ENCODE data around the gene RASAL1. TPM values are rescaled to one million over a fixed set of nuclear protein-coding genes. Genes with fewer than 3 reads are reported as not detected.

Gene RASAL1
- polyA plus RNA-seq, 3 donors, result not detected

DNA sequence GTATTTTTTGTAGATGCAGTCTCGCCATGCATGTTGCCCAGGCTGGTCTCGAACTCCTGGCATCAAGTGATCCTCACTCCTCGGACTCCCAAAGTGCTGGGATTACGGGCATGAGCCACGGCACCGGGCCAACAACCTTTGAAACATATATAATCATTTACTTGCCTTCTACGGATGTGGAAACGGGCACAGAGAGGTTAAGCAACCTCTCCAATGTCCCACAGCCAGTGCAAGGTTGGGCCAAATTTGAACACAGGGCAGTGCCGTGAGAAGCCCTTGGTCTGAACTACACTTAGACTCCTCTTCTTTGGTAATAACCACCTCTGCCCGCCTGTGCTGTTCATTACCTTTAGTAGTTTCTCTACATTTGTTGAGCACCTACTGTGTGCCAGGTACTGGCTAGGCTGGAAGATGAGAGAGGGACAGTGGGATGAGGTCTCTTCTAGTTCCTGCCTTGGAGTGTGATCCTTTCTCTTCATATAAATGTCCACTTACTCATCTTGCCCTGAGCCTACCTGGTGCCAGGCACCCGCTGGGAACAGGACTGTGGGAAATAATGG is 47.5 kb upstream of the RASAL1 start:
- peaks cover 69% of the 10 kb centered on the region for H3K79me2 ChIP-seq (ENCODE audit: insufficient read depth, low read length)
- no peak overlapping the region for H3K4me2 ChIP-seq (replicated peaks; ENCODE audit: extremely low read depth, low read length, poor library complexity, severe bottlenecking)
- no peak overlapping the region for H3K4me3 ChIP-seq (replicated peaks in 1 of 3; ENCODE audit: low read depth in 2 of 3, low read length in 3 of 3)
- H3K9ac ChIP-seq (ENCODE audit: insufficient read depth, low read length, poor library complexity, severe bottlenecking), result no peak overlapping the region
- Mint-ChIP-seq H3K4me1 (peaks cover 30% of the 10 kb centered on the region), H3K36me3 (peaks cover 41 to 50% of the 10 kb centered on the region in 2 donors), H3K27ac (no peak overlapping the region), H3K4me3 (no peak overlapping the region), H3K27me3 (ENCODE audit: low read depth in 3 of 3) (peaks cover 0 to 1% (median 0%) of the 10 kb centered on the region in 3 donors), H3K9me3 (no peaks in the 10 kb centered on the region)
- no peaks in the 10 kb centered on the region for H3K9me3 ChIP-seq (replicated peaks in 1 of 2; ENCODE audit: control insufficient read depth in 1 of 2, insufficient read depth in 1 of 2, low read length in 2 of 2)
- no peak overlapping the region for H2AFZ ChIP-seq (ENCODE audit: insufficient read depth, low read depth, low read length, poor library complexity, severe bottlenecking)
- peaks cover 36% of the 10 kb centered on the region for H4K20me1 ChIP-seq (ENCODE audit: insufficient read depth, low read length)
- WGBS (ENCODE audit: insufficient coverage), result 97% methylated on average over 9 of the region's 11 CpGs
- peaks cover 18 to 34% of the 10 kb centered on the region in 2 donors for H3K4me1 ChIP-seq (ENCODE audit: control insufficient read depth in 1 of 2, insufficient read depth in 2 of 2, low read length in 2 of 2)
- H3K27ac ChIP-seq (ENCODE audit: low read depth in 1 of 2, low read length in 2 of 2), result no peak overlapping the region
- peaks cover 35 to 38% of the 10 kb centered on the region in 2 donors for H3K36me3 ChIP-seq (replicated peaks in 1 of 2; ENCODE audit: control insufficient read depth in 1 of 2, insufficient read depth in 2 of 2, low read length in 2 of 2)
- DNase-seq, result no peak
- intact Hi-C loops (cut with micrococcal nuclease), result loop anchor here in 1 of 2 donors (10.0 kb wide), 1 partner anchor 278 kb away; the partner anchor contains the start of gene OAS1
- TF ChIP-seq, protein P1, sequence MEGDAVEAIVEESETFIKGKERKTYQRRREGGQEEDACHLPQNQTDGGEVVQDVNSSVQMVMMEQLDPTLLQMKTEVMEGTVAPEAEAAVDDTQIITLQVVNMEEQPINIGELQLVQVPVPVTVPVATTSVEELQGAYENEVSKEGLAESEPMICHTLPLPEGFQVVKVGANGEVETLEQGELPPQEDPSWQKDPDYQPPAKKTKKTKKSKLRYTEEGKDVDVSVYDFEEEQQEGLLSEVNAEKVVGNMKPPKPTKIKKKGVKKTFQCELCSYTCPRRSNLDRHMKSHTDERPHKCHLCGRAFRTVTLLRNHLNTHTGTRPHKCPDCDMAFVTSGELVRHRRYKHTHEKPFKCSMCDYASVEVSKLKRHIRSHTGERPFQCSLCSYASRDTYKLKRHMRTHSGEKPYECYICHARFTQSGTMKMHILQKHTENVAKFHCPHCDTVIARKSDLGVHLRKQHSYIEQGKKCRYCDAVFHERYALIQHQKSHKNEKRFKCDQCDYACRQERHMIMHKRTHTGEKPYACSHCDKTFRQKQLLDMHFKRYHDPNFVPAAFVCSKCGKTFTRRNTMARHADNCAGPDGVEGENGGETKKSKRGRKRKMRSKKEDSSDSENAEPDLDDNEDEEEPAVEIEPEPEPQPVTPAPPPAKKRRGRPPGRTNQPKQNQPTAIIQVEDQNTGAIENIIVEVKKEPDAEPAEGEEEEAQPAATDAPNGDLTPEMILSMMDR (IDR thresholded peaks at IDR 0.05), result no peak
- no peaks in the 10 kb centered on the region for H3K27me3 ChIP-seq (ENCODE audit: control insufficient read depth in 2 of 2, insufficient read depth in 2 of 2, low read length in 2 of 2)

DNA sequence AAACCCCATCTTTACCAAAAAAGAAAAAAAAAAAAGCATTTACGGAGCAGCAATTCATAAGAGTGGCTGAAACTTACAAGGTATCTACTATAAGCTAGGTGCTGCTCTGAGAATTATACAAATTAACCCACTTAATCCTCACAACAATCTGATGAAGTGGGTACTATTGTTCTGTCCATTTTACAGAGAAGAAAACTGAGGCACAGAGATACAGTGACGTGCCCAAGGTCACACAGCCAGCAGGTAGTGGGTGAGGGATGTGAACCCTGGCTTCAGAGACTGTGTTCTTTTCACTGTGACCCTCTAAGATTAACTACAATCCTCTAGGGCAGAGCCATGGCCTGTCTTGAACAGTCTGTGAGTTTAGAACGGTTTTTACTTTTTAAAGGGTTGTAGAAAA is 46.4 kb upstream of the RASAL1 start:
- Histone ChIP-seq H3K27ac (ENCODE audit: low read depth in 1 of 2, low read length in 2 of 2) (no peak overlapping the region), H3K9me3 (replicated peaks in 1 of 2; ENCODE audit: control insufficient read depth in 1 of 2, insufficient read depth in 1 of 2, low read length in 2 of 2) (no peaks in the 10 kb centered on the region), H3K4me2 (replicated peaks; ENCODE audit: extremely low read depth, low read length, poor library complexity, severe bottlenecking) (no peak overlapping the region), H2AFZ (ENCODE audit: insufficient read depth, low read depth, low read length, poor library complexity, severe bottlenecking) (no peak overlapping the region), H3K27me3 (ENCODE audit: control insufficient read depth in 2 of 2, insufficient read depth in 2 of 2, low read length in 2 of 2) (no peaks in the 10 kb centered on the region), H3K9ac (ENCODE audit: insufficient read depth, low read length, poor library complexity, severe bottlenecking) (no peak overlapping the region), H3K4me3 (replicated peaks in 1 of 3; ENCODE audit: low read depth in 2 of 3, low read length in 3 of 3) (no peak overlapping the region), H3K79me2 (ENCODE audit: insufficient read depth, low read length) (peaks cover 60% of the 10 kb centered on the region), H3K36me3 (replicated peaks in 1 of 2; ENCODE audit: control insufficient read depth in 1 of 2, insufficient read depth in 2 of 2, low read length in 2 of 2) (peaks cover 46 to 49% of the 10 kb centered on the region in 2 donors), H4K20me1 (ENCODE audit: insufficient read depth, low read length) (peaks cover 36% of the 10 kb centered on the region), H3K4me1 (ENCODE audit: control insufficient read depth in 1 of 2, insufficient read depth in 2 of 2, low read length in 2 of 2) (peaks cover 18 to 26% of the 10 kb centered on the region in 2 donors)
- no peak for DNase-seq
- no CpG with 5 or more reads among the region's 3 CpGs for WGBS (ENCODE audit: insufficient coverage)
- TF ChIP-seq, protein P1 (IDR thresholded peaks at IDR 0.05), result no peak
- Mint-ChIP-seq H3K4me1 (peaks cover 26% of the 10 kb centered on the region), H3K27ac (peak overlapping the region in 1 of 7 donors; percentile 21), H3K9me3 (peaks cover 0 to 3% (median 0%) of the 10 kb centered on the region in 7 donors), H3K36me3 (peaks cover 50 to 60% of the 10 kb centered on the region in 2 donors), H3K27me3 (ENCODE audit: low read depth in 3 of 3) (peaks cover 0 to 1% (median 0%) of the 10 kb centered on the region in 3 donors), H3K4me3 (no peak overlapping the region)
- intact Hi-C loops (cut with micrococcal nuclease), result loop anchor here in 1 of 2 donors (10.0 kb wide), 1 partner anchor 277 kb away; the partner anchor contains the start of gene OAS1
